GM12874 (cell line): ENCODE data around the gene ENTPD6.

Source experiments
- TF ChIP-seq, protein P1 (sequence below): IDR thresholded peaks from 2 replicates; pipeline ENCODE4 v1.5.1; 2011; ENCODE audit warnings: low read depth, mild to moderate bottlenecking, control low read depth, low read length, moderate library complexity; ENCODE audit not compliant: insufficient read depth

Gene ENTPD6

DNA sequence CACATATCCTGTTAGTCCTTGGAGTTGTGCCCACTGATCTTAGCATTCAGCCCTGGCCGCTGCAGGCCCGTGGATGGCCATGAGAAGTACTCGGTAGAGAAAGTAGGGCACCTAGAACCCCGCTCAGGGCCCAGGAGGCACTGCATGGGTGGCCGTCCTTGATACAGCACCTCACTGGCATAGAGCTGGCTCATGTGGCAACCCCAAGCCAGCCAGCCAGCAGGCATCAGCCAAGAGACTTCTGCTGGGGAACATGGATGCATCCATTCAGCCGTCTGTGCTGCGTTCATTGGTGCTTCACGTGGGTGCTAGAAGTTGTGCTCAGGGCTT is 62.9 kb downstream of the ENTPD6 start:
- TF ChIP-seq, protein P1, sequence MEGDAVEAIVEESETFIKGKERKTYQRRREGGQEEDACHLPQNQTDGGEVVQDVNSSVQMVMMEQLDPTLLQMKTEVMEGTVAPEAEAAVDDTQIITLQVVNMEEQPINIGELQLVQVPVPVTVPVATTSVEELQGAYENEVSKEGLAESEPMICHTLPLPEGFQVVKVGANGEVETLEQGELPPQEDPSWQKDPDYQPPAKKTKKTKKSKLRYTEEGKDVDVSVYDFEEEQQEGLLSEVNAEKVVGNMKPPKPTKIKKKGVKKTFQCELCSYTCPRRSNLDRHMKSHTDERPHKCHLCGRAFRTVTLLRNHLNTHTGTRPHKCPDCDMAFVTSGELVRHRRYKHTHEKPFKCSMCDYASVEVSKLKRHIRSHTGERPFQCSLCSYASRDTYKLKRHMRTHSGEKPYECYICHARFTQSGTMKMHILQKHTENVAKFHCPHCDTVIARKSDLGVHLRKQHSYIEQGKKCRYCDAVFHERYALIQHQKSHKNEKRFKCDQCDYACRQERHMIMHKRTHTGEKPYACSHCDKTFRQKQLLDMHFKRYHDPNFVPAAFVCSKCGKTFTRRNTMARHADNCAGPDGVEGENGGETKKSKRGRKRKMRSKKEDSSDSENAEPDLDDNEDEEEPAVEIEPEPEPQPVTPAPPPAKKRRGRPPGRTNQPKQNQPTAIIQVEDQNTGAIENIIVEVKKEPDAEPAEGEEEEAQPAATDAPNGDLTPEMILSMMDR, result no peak

DNA sequence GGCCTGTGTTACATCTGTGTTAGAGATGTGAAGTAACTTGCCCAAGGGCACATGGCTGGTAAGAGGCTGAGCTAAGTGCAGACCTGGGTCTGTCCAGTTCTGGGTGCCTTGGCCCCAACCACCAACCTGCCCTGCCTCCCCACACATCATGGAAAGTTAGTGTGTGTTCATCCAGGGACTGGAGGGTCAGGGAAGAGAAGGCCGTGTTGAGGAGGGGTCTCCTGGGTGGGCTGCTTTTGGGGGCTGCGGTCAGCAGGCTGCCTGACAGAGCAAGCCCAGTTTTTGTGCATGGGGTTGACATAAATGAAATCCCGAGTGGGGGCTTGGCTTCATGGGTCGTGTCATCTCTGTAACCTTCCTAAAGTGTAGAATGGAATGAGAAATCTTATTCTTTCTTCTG is 63.3 kb downstream of the ENTPD6 start:
- TF ChIP-seq, protein P1, result no peak

DNA sequence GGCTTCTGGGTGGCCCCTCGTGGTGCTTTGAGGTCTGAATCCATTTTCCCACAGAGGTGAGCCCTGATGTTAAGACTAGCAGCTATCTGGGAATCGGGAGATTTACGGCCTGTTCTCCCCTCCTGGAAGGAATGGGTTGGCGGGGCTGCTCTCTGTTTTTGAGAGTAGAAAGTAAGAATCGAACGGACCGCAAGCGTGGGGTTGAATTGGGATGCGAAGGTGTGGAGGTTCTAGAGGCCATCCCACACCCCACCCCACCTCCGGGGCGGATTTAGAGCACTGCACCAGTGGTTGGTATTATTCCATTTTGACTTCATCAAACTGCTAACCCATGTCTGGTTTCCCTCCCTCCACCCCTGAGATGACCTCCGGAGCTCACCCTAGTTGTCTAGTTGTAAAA is 63.8 kb downstream of the ENTPD6 start:
- TF ChIP-seq, protein P1, result no peak

DNA sequence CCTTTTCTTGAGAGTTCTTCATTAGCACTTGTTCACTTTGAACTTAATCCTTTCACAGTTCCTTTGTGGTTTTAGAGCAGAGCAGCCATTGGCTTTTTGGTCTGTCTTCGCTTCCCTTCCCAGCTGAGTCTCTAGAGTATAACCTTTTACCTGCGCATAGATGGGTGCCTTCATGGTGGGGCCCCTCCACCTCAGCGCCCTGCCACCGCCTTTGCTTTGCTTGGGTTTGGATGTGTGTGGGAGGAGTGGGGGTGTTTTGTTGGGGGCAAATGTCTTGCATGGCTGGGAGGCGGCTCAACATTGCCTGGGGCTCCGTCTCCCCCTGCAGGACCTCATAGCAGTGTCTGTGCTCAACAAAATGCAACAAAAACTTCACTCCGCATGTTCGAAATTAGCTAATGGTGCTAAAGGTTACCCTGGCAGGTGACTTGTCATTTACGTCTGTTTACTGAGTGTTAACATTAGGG is 64.3 kb downstream of the ENTPD6 start:
- TF ChIP-seq, protein P1, result no peak

DNA sequence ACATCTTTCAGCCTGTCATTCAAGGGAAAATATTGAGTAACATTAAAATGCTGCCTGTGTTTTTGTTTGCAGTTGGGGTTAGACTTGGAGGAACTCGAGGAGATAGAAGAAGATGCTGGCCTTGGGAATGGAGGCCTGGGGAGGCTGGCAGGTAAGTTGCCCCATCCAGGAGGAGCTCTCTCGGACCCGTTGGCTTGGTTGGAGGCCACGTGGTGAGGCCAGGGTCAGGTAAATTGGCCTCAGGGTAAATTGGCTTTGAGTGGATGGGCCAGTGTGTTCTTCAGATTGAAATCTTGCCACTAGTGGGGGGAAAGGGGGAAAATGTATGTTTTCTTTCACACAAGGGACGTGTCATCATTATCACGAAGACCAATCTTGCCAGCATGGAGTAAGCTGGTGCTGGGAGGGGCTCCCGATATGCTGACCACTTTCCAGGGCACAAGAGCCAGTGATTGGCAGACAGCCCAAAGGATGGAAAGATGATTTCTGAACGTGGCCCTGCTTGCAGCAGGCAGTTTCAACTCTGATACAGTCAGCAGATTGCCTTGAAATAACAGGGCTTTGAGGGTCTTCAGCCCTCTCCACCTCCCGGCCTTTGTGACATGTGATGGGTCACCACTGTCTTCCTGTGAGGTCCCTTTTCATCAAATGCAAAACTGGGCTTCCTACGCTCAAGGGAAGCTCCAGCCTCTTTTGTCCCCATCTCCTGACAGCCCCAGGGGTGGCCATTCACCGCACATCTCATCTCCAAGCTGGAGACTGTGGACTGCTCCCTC is 73.7 kb downstream of the ENTPD6 start:
- TF ChIP-seq, protein P1, result no peak

DNA sequence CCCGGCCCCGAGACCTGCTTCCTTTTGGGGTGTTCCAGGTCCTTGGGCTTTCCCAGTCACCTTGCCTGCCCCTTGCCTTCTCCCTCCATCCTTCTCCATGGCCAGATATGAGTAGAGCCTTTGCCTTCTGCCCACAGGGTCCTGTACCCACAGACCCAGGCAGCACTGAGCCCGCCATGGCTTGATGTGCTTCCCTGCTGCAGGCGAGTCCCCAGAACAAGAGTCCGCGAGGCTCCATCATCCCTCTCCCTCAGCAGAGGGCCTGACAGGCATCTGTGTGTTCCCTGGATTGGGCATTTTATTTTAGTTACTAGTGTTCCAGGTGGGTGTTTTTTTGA is 74.3 kb downstream of the ENTPD6 start:
- TF ChIP-seq, protein P1, result no peak

DNA sequence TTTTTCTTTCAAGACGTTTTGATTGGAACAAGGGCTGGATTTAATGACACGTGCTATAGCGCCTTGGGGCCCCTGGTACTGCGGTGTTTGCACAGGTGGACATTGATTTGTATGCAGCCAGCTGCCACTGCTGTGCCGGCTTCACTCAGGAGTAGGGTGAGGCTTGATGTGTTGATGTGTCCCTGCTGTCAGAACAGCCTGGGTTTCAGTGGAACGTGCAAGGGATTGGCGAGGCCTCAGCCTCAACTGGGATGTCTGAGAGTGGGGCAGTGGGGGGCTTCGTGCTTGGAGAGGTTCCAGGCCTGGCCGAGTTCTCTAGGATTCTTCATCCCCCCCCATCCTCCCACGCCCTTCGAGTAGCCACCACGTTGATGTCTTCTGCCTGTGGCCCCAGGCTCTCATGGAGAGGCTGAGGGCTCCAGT is 75.3 kb downstream of the ENTPD6 start:
- TF ChIP-seq, protein P1, result no peak
